Islet precursor cell (in vitro differentiated cells): ENCODE results near the gene MYBPC1.
A peak's percentile ranks its signal among the peaks of the same experiment; 100 is the strongest.
"Not testable (repeated sequence)": the region's sequence is repeated elsewhere in the genome, so short reads cannot be mapped to it uniquely, and the experiment has no call there.

ENCODE experiments used
- DNase-seq: peaks from one replicate; pipeline ENCODE4 v3.0.0-alpha.2; 2018

Gene MYBPC1

GRCh38 chr12:101660662-101661061 is 65.9 kb downstream of the MYBPC1 start:
- not testable (repeated sequence) for DNase-seq

GRCh38 chr12:101663298-101663697 is 68.5 kb downstream of the MYBPC1 start:
- DNase-seq: no peak

- DNase-seq: no peak
Observed at GRCh38 chr12:101664992-101665391, 70.2 kb downstream of the MYBPC1 start.

GRCh38 chr12:101666052-101666728 is 71.4 kb downstream of the MYBPC1 start:
- DNase-seq: no peak

GRCh38 chr12:101667591-101667990 is 72.8 kb downstream of the MYBPC1 start:
- DNase-seq: no peak

GRCh38 chr12:101670007-101670671 is 75.4 kb downstream of the MYBPC1 start:
- DNase-seq: peak; percentile 65

GRCh38 chr12:101671157-101671791 is 76.5 kb downstream of the MYBPC1 start:
- DNase-seq: no peak

- no peak for DNase-seq
Observed at GRCh38 chr12:101671833-101672232, 77.1 kb downstream of the MYBPC1 start.

GRCh38 chr12:101675555-101675954 is 80.8 kb downstream of the MYBPC1 start:
- DNase-seq: no peak

- DNase-seq: not testable (repeated sequence)
Observed at GRCh38 chr12:101676497-101676896, 81.7 kb downstream of the MYBPC1 start.

- DNase-seq: no peak
Observed at GRCh38 chr12:101678081-101678480, 83.3 kb downstream of the MYBPC1 start.

GRCh38 chr12:101680240-101680639 is 85.5 kb downstream of the MYBPC1 start:
- no peak for DNase-seq

GRCh38 chr12:101680647-101681046 is 85.9 kb downstream of the MYBPC1 start:
- DNase-seq: no peak

GRCh38 chr12:101681627-101682026 is 86.9 kb downstream of the MYBPC1 start:
- not testable (repeated sequence) for DNase-seq

GRCh38 chr12:101685092-101685491 is 90.3 kb downstream of the MYBPC1 start:
- DNase-seq: no peak

GRCh38 chr12:101686176-101686575 is 91.4 kb downstream of the MYBPC1 start:
- DNase-seq: no peak

GRCh38 chr12:101690544-101691098 is 95.8 kb downstream of the MYBPC1 start:
- DNase-seq: no peak

- no peak for DNase-seq
Observed at GRCh38 chr12:101691503-101692096, 96.8 kb downstream of the MYBPC1 start.

- DNase-seq: no peak
Observed at GRCh38 chr12:101694297-101694848, 99.6 kb downstream of the MYBPC1 start.

GRCh38 chr12:101694986-101695385 is 100.2 kb downstream of the MYBPC1 start:
- DNase-seq: no peak

- no peak for DNase-seq
Observed at GRCh38 chr12:101695706-101696105, 100.9 kb downstream of the MYBPC1 start.

- peak; percentile 59 for DNase-seq
Observed at GRCh38 chr12:101696251-101697196, 101.8 kb downstream of the MYBPC1 start.
